Small intestine (tissue), 7 donors: ENCODE data around the gene OBSCN. TPM values are rescaled to one million over a fixed set of nuclear protein-coding genes. Genes with fewer than 3 reads are reported as not detected.

Experiments
- DNase-seq, 2 donors: peaks; one replicate each; pipeline versions ENCODE4 v3.0.0 to v3.0.0-alpha.2; 2013
- FAIRE-seq: peaks from 2 replicates; lab custom pipeline; 2012; peaks lifted over from hg19 to GRCh38; lab: Jason Lieb, UNC
- H3K27ac ChIP-seq, 3 donors: one replicate each; pipeline ENCODE4 v1.5.1; 2013; ENCODE audit warnings: low read length in 2 of 3, mild to moderate bottlenecking in 2 of 3, control low read depth in 1 of 3, inconsistent platforms in 1 of 3, low read depth in 1 of 3, moderate library complexity in 1 of 3
- H3K27me3 ChIP-seq, 3 donors: one replicate each; pipeline ENCODE4 v1.6.1; 2013; ENCODE audit warnings: low read length in 3 of 3, inconsistent platforms in 1 of 3; ENCODE audit not compliant: control insufficient read depth in 3 of 3, insufficient read depth in 3 of 3
- H3K36me3 ChIP-seq, 3 donors: one replicate each; pipeline ENCODE4 v1.6.1; 2013; ENCODE audit warnings: low read length in 3 of 3, inconsistent platforms in 1 of 3, low read depth in 1 of 3, mild to moderate bottlenecking in 1 of 3, moderate library complexity in 1 of 3; ENCODE audit not compliant: control insufficient read depth in 3 of 3, insufficient read depth in 2 of 3
- H3K4me1 ChIP-seq, 3 donors: one replicate each; pipeline ENCODE4 v1.6.1; 2013; ENCODE audit warnings: low read length in 2 of 3, inconsistent platforms in 1 of 3, low read depth in 1 of 3, mild to moderate bottlenecking in 1 of 3, moderate library complexity in 1 of 3; ENCODE audit not compliant: control insufficient read depth in 3 of 3, insufficient read depth in 2 of 3
- H3K4me3 ChIP-seq, 3 donors: one replicate each; pipeline ENCODE4 v1.5.1; 2013; ENCODE audit warnings: low read length in 3 of 3, control low read depth in 1 of 3, inconsistent platforms in 1 of 3, low read depth in 1 of 3, mild to moderate bottlenecking in 1 of 3, moderate library complexity in 1 of 3
- H3K9me3 ChIP-seq, 2 donors: one replicate each; pipeline ENCODE4 v1.6.1; 2013; ENCODE audit warnings: low read depth in 1 of 2, low read length in 1 of 2; ENCODE audit not compliant: control insufficient read depth in 2 of 2, insufficient read depth in 1 of 2
- WGBS, 3 donors: extraction: QIAGEN DNeasy Blood & Tissue Kit; methylation state at CpG; one replicate each; pipeline ENCODE4 v1.1.7; 2013; 5-methylcytosine and 5-hydroxymethylcytosine counted together
- polyA plus RNA-seq, 4 donors: library from polyadenylated mRNA; stranded (reverse) in 3 of 4; unstranded in 1 of 4; fragments of 200-250 nt in 3 of 4; fragments of 120-200 nt in 1 of 4; gene quantifications; one replicate each; pipeline versions ENCODE4 v1.2.1 to v1.2.3, GENCODE V29; 2013
- donor health status: healthy with polysubstance abuse.
- donor health status: control.
- donor health status: control.
- donor health status: Bipolar disorder and iron deficiency.
- donor health status: healthy.

OBSCN gene
- polyA plus RNA-seq, 4 donors = 3.6 to 36.2 (median 5.7) TPM

DNA sequence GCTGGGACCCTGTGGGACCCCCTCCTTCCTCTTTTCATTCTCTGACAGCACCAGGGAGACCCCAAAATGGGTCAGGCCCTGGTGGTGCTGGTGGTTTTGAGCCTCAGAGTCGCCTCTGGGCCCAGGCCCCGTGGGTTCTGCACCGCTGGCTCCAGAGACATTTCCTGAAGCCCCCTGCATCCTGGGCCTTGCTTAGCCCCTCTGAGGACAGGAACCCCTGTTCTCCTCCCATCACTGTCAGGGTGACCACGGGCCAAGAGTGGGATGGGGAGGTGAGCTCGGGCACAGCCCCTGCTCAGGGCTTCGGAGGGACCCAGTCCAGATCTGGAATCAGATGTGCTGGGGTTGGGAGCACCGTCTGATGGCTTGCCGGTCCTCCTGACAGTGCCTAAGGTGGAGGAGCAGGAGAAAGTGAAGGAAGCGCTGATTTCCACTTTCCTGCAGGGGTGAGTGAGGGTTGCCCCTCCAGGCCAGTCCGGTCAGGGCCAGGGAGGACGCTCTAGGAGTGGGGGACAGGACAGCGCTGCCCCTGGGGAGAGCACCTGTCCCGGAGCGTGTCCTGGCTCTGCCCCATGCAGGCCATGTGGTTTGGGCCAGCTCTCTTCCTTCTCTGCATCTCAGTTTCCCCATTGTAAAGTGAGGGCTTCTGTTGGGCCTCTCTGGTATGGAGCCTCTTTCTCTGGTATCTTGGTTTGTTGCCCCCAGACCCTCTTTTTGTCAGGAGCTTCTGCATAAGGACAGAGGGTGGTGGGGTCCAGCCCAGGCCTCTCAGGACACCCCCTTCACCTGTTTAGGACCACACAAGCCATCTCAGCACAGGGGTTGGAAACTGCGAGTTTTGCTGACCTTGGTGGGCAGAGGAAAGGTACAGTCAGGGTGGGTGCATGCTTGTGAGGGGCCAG is 127.8 kb downstream of the OBSCN start:
- 83 to 90% (median 86%) methylated on average over 14 to 15 of the region's 15 CpGs for WGBS, 3 donors
- Histone ChIP-seq H3K27ac (no peak overlapping the region), H3K27me3 (no peaks in the 10 kb centered on the region), H3K4me3 (no peak overlapping the region), H3K9me3 (no peaks in the 10 kb centered on the region), H3K36me3 (peaks cover 0 to 72% (median 0%) of the 10 kb centered on the region in 3 donors), H3K4me1 (no peaks in the 10 kb centered on the region)
- no peak for DNase-seq
- FAIRE-seq = no peak

GRCh38 chr1:228336308-228337030 is 128.6 kb downstream of the OBSCN start:
- Histone ChIP-seq H3K4me3 (no peak overlapping the region), H3K36me3 (peaks cover 0 to 80% (median 0%) of the 10 kb centered on the region in 3 donors), H3K4me1 (no peaks in the 10 kb centered on the region), H3K27ac (no peak overlapping the region), H3K9me3 (no peaks in the 10 kb centered on the region), H3K27me3 (no peaks in the 10 kb centered on the region)
- WGBS, 3 donors = 87 to 90% (median 88%) methylated on average over 18 of the region's 18 CpGs
- no peak for DNase-seq
- FAIRE-seq = no peak

DNA sequence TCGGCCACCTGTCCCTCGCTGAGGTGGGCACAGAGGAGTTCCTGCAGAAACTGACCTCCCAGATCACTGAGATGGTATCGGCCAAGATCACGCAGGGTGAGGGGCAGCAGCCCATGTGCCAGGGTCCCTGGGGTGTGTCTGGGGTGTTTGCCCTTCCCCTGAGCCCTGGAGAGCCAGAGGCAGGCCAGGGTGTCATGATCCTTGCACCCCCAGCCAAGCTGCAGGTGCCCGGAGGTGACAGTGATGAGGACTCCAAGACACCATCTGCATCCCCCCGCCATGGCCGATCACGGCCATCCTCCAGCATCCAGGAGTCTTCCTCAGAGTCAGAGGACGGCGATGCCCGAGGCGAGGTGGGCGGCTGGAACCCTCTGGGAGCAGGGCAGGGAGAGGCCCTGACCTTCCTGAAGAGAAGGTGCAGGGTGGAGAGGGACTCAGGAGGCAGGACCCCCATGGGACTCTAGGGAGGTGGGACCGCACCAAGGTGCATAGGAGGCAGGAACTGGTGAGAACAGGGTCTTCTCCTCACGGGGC is 129.3 kb downstream of the OBSCN start:
- Histone ChIP-seq H3K27me3 (no peaks in the 10 kb centered on the region), H3K9me3 (no peaks in the 10 kb centered on the region), H3K4me3 (no peak overlapping the region), H3K4me1 (no peaks in the 10 kb centered on the region), H3K36me3 (peaks cover 0 to 86% (median 0%) of the 10 kb centered on the region in 3 donors), H3K27ac (no peak overlapping the region)
- DNase-seq (no peak), FAIRE-seq (no peak)
- WGBS, 3 donors = 89 to 95% (median 95%) methylated on average over 15 of the region's 15 CpGs

DNA sequence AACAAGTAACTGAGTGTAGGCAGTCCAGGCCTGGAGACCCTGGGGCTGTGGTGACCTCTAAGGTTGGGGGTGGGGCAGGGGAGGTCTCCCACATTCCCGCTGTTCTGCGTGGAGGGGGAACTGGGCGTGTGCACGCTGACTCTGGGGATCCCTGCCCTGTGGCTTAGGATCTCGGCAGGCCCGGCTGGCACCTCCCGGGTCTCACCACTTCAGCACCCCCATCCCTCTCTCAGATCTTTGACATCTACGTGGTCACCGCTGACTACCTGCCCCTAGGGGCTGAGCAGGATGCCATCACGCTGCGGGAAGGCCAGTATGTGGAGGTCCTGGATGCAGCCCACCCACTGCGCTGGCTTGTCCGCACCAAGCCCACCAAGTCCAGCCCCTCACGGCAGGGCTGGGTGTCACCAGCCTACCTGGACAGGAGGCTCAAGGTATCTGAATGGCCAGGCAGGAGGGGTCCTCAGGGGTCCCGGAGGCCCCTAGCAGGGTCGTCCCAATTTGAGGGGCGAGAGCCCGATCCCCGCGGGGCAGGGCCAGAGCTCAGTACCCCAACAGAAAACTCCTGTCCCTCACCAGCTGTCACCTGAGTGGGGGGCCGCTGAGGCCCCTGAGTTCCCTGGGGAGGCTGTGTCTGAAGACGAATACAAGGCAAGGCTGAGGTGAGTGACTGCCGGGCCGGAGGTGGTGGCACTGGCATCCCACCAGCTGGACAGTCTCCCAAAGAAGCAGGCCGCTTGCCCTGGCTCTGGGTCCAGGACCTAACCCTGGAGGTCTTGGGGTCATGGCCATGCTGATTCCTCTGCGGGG is 130.1 kb downstream of the OBSCN start:
- peaks cover 0 to 90% (median 0%) of the 10 kb centered on the region in 3 donors for H3K36me3 ChIP-seq
- DNase-seq = no peak

DNA sequence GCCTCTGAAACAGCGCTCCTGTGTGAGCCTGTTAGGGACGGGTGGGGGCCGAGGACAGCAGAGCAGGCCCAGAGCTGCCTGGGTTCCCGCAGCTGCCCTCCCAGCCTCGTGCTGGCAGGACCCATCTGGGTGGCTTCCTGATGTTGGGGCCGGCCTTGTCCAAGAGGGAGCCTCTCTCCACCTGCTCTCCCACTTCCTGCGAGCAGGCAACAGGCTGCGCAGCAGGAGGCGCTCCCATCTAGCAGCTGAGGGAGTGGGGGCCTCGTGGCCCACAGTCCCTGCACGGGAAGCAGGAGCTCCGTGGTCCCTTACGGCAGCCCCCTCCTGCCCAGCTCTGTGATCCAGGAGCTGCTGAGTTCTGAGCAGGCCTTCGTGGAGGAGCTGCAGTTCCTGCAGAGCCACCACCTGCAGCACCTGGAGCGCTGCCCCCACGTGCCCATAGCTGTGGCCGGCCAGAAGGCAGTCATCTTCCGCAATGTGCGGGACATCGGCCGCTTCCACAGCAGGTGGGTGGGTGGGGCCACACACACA is 130.7 kb downstream of the OBSCN start:
- no peak for DNase-seq
- H3K27ac ChIP-seq = no peak overlapping the region
- peaks cover 0 to 83% (median 0%) of the 10 kb centered on the region in 3 donors for H3K36me3 ChIP-seq
- no peaks in the 10 kb centered on the region for H3K9me3 ChIP-seq
- no peak overlapping the region for H3K4me3 ChIP-seq
- no peak for FAIRE-seq
- WGBS, 3 donors = 87 to 93% (median 88%) methylated on average over 20 to 21 of the region's 21 CpGs
- peaks cover 0 to 2% (median 0%) of the 10 kb centered on the region in 3 donors for H3K4me1 ChIP-seq
- no peaks in the 10 kb centered on the region for H3K27me3 ChIP-seq

More for the DNA sequence above, 130.1 kb downstream of the OBSCN start:
- no peak for FAIRE-seq
- no peaks in the 10 kb centered on the region for H3K9me3 ChIP-seq
- peaks cover 0 to 2% (median 0%) of the 10 kb centered on the region in 3 donors for H3K4me1 ChIP-seq
- WGBS, 3 donors = 92 to 96% (median 93%) methylated on average over 25 to 26 of the region's 26 CpGs
- no peak overlapping the region for H3K27ac ChIP-seq
- H3K27me3 ChIP-seq = no peaks in the 10 kb centered on the region
- no peak overlapping the region for H3K4me3 ChIP-seq

DNA sequence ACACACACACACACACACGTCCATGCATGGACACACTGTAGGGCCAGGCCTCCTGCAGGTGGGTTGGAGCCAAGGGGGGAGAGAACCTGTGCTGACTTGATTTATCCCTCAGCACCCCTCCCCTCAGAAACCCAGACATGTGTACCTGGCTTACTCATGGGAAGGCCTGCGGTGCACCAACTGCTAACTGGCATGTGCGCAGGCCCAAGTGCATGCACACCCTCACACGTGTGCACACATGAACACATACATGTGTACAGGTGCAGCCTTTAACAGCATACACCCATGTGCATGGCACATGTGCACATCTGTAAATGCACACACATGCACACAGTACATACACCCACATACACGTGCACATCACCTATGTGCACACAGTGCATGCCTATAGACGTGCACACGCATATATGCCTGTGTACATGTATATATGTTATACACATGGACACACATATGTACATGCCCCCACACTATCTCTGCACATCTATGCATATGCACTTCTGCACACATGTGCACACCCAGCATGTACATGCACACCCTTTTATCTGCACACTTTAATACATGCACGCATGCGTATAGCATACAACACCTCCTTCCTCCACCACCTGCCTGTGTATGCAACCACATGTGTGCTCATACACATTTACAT is 131.3 kb downstream of the OBSCN start:
- H3K4me1 ChIP-seq = peaks cover 0 to 2% (median 0%) of the 10 kb centered on the region in 3 donors
- H3K27ac ChIP-seq = no peak overlapping the region
- H3K36me3 ChIP-seq = peaks cover 0 to 77% (median 0%) of the 10 kb centered on the region in 3 donors
- no peak for FAIRE-seq
- no peak overlapping the region for H3K4me3 ChIP-seq
- 91 to 95% (median 93%) methylated on average over 8 to 9 of the region's 9 CpGs for WGBS, 3 donors
- H3K9me3 ChIP-seq = no peaks in the 10 kb centered on the region
- H3K27me3 ChIP-seq = no peaks in the 10 kb centered on the region
- DNase-seq = no peak

- Histone ChIP-seq H3K27me3 (no peaks in the 10 kb centered on the region), H3K27ac (no peak overlapping the region), H3K4me1 (peaks cover 0 to 2% (median 0%) of the 10 kb centered on the region in 3 donors), H3K9me3 (peaks cover 0 to under 1% of the 10 kb centered on the region in 2 donors), H3K4me3 (no peak overlapping the region), H3K36me3 (peaks cover 0 to 75% (median 0%) of the 10 kb centered on the region in 3 donors)
- 89 to 90% (median 89%) methylated on average over 18 to 24 of the region's 24 CpGs for WGBS, 3 donors
- DNase-seq (no peak), FAIRE-seq (no peak)
Measured at GRCh38 chr1:228339766-228340685, 132.2 kb downstream of the OBSCN start.
